Right ventricle myocardium superior (tissue), 1 donor: ENCODE results near the gene CCDC88A. TPM values are rescaled to one million over a fixed set of nuclear protein-coding genes. Genes with fewer than 3 reads are reported as not detected.
"Not testable (repeated sequence)": the region's sequence is repeated elsewhere in the genome, so short reads cannot be mapped to it uniquely, and the experiment has no call there.

Experiments used
- ATAC-seq: fragments of 200-7000 bp; cut with Tn5 transposase; one replicate; pipeline ENCODE4 v1.9.1; 2020; ENCODE audit warnings: mild to moderate bottlenecking; ENCODE audit not compliant: poor library complexity
- DNase-seq: peaks from one replicate; pipeline ENCODE4 v3.0.0-alpha.2; 2020
- intact Hi-C: fragments of 100-400 bp; cut with DNase I; formaldehyde crosslinking; loops from one replicate; pipeline ENCODE4 v1.11.2; 2022
- total RNA-seq: library from RNA; stranded (reverse); fragmentation: NEBNext Ultra II Directional; extraction: Animal tissue kit (Norgen Biotek cat#: 25700); gene quantifications from one replicate; pipeline ENCODE4 v1.2.1, GENCODE V29; 2021
- donor health status: DM: no; HTN: yes; CAD: no; lungs with severe emphysema.

CCDC88A gene
- total RNA-seq, 1 donor from 2014 or later, result 19.4 TPM

GRCh38 chr2:55400332-55400731 lies 19.3 kb downstream of the CCDC88A start:
- ATAC-seq (no peak), DNase-seq (no peak)
- intact Hi-C loops, result no loop called here

GRCh38 chr2:55399815-55400214 lies 19.8 kb downstream of the CCDC88A start:
- DNase-seq (no peak), ATAC-seq (no peak)
- intact Hi-C loops, result no loop called here

GRCh38 chr2:55395724-55396605 lies 23.7 kb downstream of the CCDC88A start:
- intact Hi-C loops, result no loop called here
- DNase-seq, result no peak
- ATAC-seq, result no peak

GRCh38 chr2:55391615-55392242 lies 27.9 kb downstream of the CCDC88A start:
- ATAC-seq, result no peak
- no peak for DNase-seq
- intact Hi-C loops, result no loop called here

- ATAC-seq (no peak), DNase-seq (no peak)
- intact Hi-C loops, result no loop called here
Observed at GRCh38 chr2:55391155-55391554, 28.5 kb downstream of the CCDC88A start.

- intact Hi-C loops, ATAC-seq, DNase-seq: not testable (repeated sequence)
Observed at GRCh38 chr2:55385516-55385915, 34.1 kb downstream of the CCDC88A start.

GRCh38 chr2:55384786-55385185 lies 34.9 kb downstream of the CCDC88A start:
- intact Hi-C loops, result no loop called here
- ATAC-seq (no peak), DNase-seq (no peak)

GRCh38 chr2:55371376-55371775 lies 48.3 kb downstream of the CCDC88A start:
- no peak for ATAC-seq
- intact Hi-C loops, result no loop called here

GRCh38 chr2:55370208-55370607 lies 49.4 kb downstream of the CCDC88A start:
- ATAC-seq (no peak), DNase-seq (no peak)
- intact Hi-C loops, result no loop called here

More at GRCh38 chr2:55371376-55371775, 48.3 kb downstream of the CCDC88A start:
- DNase-seq, result no peak

- intact Hi-C loops, result no loop called here
Observed at GRCh38 chr2:55365303-55365702, 54.4 kb downstream of the CCDC88A start.

GRCh38 chr2:55364189-55365055 lies 55.2 kb downstream of the CCDC88A start:
- ATAC-seq (peak; percentile 93), DNase-seq (no peak)
- intact Hi-C loops, result no loop called here

More at GRCh38 chr2:55365303-55365702, 54.4 kb downstream of the CCDC88A start:
- DNase-seq (no peak), ATAC-seq (no peak)

GRCh38 chr2:55363636-55364035 lies 56.0 kb downstream of the CCDC88A start:
- ATAC-seq (no peak), DNase-seq (no peak)
- intact Hi-C loops, result no loop called here

GRCh38 chr2:55361465-55362189 lies 58.0 kb downstream of the CCDC88A start:
- intact Hi-C loops, result no loop called here
- ATAC-seq, result no peak

GRCh38 chr2:55358451-55358850 lies 61.2 kb downstream of the CCDC88A start:
- intact Hi-C loops, result no loop called here
- ATAC-seq, result no peak
- no peak for DNase-seq

More at GRCh38 chr2:55361465-55362189, 58.0 kb downstream of the CCDC88A start:
- DNase-seq, result no peak

GRCh38 chr2:55357927-55358326 lies 61.7 kb downstream of the CCDC88A start:
- no peak for ATAC-seq

GRCh38 chr2:55357164-55357563 lies 62.5 kb downstream of the CCDC88A start:
- intact Hi-C loops, result no loop called here
- DNase-seq, result no peak
- ATAC-seq, result no peak

More at GRCh38 chr2:55357927-55358326, 61.7 kb downstream of the CCDC88A start:
- intact Hi-C loops, result no loop called here
- no peak for DNase-seq

- ATAC-seq, DNase-seq, intact Hi-C loops: not testable (repeated sequence)
Observed at GRCh38 chr2:55356136-55356535, 63.5 kb downstream of the CCDC88A start.

GRCh38 chr2:55355451-55355850 lies 64.2 kb downstream of the CCDC88A start:
- ATAC-seq, result no peak
- intact Hi-C loops, result no loop called here

More at GRCh38 chr2:55355451-55355850, 64.2 kb downstream of the CCDC88A start:
- DNase-seq, result no peak
